DND-41 (cell line): ENCODE results near the gene AVP.

Source experiments
- EZH2 ChIP-seq: IDR thresholded peaks from 3 replicates; pipeline ENCODE4 v1.6.1; 2012; ENCODE audit warnings: borderline replicate concordance, low read depth, mild to moderate bottlenecking, moderate library complexity, low read length, inconsistent platforms; ENCODE audit not compliant: severe bottlenecking
- TF ChIP-seq, protein P1 (sequence below): IDR thresholded peaks from 2 replicates; pipeline ENCODE4 v1.5.1; 2012; ENCODE audit warnings: borderline replicate concordance, low read length, moderate library complexity, mild to moderate bottlenecking; ENCODE audit not compliant: poor library complexity, severe bottlenecking; ENCODE audit errors: extremely low read depth

DNA sequence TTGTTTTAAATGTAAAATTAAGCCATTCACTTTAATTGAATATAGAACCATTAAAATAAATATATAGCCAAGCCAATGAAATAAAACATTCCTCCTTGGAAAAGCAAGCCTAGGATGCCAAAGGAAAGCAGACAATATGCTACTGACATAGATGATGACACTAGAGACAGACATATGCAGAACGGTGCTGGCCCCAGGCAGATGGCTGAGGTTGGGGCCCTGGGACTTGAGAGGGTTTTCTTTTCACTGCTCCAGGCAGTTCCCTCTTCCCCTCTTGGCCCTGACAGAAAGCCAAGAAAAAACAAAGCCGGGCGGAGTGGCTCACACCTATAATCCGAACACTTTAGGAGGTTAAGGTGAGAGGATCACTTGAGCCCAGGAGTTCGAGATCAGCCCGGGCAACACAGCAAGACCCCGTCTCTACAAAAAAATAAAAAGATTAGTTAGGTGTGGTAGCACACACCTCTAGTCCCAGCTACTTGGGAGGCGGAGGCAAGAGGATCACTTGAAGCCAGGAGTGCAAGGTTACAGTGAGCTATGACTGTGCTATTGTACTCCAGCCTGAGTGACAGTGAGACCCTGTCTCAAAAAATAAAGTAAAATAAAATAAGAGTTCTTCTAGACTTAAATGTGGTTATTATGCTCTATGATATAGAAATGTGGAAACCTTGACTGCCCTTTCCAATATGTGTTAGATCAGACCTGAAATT lies 43.9 kb upstream of the AVP start:
- TF ChIP-seq, protein P1, sequence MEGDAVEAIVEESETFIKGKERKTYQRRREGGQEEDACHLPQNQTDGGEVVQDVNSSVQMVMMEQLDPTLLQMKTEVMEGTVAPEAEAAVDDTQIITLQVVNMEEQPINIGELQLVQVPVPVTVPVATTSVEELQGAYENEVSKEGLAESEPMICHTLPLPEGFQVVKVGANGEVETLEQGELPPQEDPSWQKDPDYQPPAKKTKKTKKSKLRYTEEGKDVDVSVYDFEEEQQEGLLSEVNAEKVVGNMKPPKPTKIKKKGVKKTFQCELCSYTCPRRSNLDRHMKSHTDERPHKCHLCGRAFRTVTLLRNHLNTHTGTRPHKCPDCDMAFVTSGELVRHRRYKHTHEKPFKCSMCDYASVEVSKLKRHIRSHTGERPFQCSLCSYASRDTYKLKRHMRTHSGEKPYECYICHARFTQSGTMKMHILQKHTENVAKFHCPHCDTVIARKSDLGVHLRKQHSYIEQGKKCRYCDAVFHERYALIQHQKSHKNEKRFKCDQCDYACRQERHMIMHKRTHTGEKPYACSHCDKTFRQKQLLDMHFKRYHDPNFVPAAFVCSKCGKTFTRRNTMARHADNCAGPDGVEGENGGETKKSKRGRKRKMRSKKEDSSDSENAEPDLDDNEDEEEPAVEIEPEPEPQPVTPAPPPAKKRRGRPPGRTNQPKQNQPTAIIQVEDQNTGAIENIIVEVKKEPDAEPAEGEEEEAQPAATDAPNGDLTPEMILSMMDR: no peak
- no peak for TF ChIP-seq EZH2
